Measurements from ENCODE around the gene PACSIN1. TPM values are rescaled to one million over a fixed set of nuclear protein-coding genes. Genes with fewer than 3 reads are reported as not detected.
A peak's percentile ranks its signal among the peaks of the same experiment; 100 is the strongest.

The PACSIN1 gene
- polyA plus RNA-seq, 1 donor from 2014 or later, result 3.1 TPM

- H3K79me2 ChIP-seq (replicated peaks; ENCODE audit: insufficient read depth, low read length), result no peaks in the 10 kb centered on the region
- H3K9ac ChIP-seq (ENCODE audit: low read length), result peak overlapping the region; percentile 77
- H3K4me2 ChIP-seq (ENCODE audit: low read length), result peak overlapping the region; percentile 77
- H3K9me2 ChIP-seq (ENCODE audit: insufficient read depth, low read length), result no peaks in the 10 kb centered on the region
- peak overlapping the region; percentile 62 for H2AFZ ChIP-seq (ENCODE audit: low read depth, low read length)
- peak overlapping the region; percentile 75 for H3K27ac ChIP-seq (ENCODE audit: low read length)
- H3K4me3 ChIP-seq (ENCODE audit: low read length), result peak overlapping the region; percentile 67
- H3K36me3 ChIP-seq (ENCODE audit: insufficient read depth, low read length), result no peaks in the 10 kb centered on the region
- no peaks in the 10 kb centered on the region for H4K20me1 ChIP-seq (ENCODE audit: insufficient read depth)
- TF ChIP-seq REST (IDR thresholded peaks at IDR 0.05; ENCODE audit: borderline replicate concordance) (no peak), TAF1 (IDR thresholded peaks at IDR 0.05; ENCODE audit: low read depth) (no peak)
- no peaks in the 10 kb centered on the region for H3F3A ChIP-seq (ENCODE audit: insufficient read depth, low read length, poor library complexity, severe bottlenecking)
- H3K9me3 ChIP-seq (ENCODE audit: low read length), result no peaks in the 10 kb centered on the region
- H3K27me3 ChIP-seq (ENCODE audit: insufficient read depth, low read depth, low read length), result no peaks in the 10 kb centered on the region
Observed at GRCh38 chr6:34515473-34516387, 49.9 kb downstream of the PACSIN1 start.

- Histone ChIP-seq H3K9me2 (ENCODE audit: insufficient read depth, low read length) (no peaks in the 10 kb centered on the region), H3K27ac (ENCODE audit: low read length) (no peak overlapping the region), H3K9ac (ENCODE audit: low read length) (peak overlapping the region; percentile 77), H3K36me3 (ENCODE audit: insufficient read depth, low read length) (no peaks in the 10 kb centered on the region), H4K20me1 (ENCODE audit: insufficient read depth) (no peaks in the 10 kb centered on the region), H2AFZ (ENCODE audit: low read depth, low read length) (no peak overlapping the region), H3K4me3 (ENCODE audit: low read length) (no peak overlapping the region), H3K27me3 (ENCODE audit: insufficient read depth, low read depth, low read length) (no peaks in the 10 kb centered on the region), H3K9me3 (ENCODE audit: low read length) (no peaks in the 10 kb centered on the region), H3K4me2 (ENCODE audit: low read length) (no peak overlapping the region), H3K79me2 (replicated peaks; ENCODE audit: insufficient read depth, low read length) (no peaks in the 10 kb centered on the region), H3F3A (ENCODE audit: insufficient read depth, low read length, poor library complexity, severe bottlenecking) (no peaks in the 10 kb centered on the region)
- TF ChIP-seq POLR2AphosphoS5 (IDR thresholded peaks at IDR 0.05) (no peak), EP300 (conservative IDR thresholded peaks at IDR 0.05; ENCODE audit: poor library complexity, severe bottlenecking) (no peak), RAD21 (conservative IDR thresholded peaks at IDR 0.05) (no peak), CTCF (IDR thresholded peaks at IDR 0.05; ENCODE audit: poor library complexity, severe bottlenecking) (no peak), MXI1 (conservative IDR thresholded peaks at IDR 0.05; ENCODE audit: poor library complexity, severe bottlenecking) (no peak), REST (IDR thresholded peaks at IDR 0.05; ENCODE audit: borderline replicate concordance) (no peak), TAF1 (IDR thresholded peaks at IDR 0.05; ENCODE audit: low read depth) (no peak), SMC3 (conservative IDR thresholded peaks at IDR 0.05; ENCODE audit: poor library complexity) (no peak), EZH2 (IDR thresholded peaks at IDR 0.05; ENCODE audit: borderline replicate concordance, insufficient read depth, low read length, poor library complexity, severe bottlenecking) (no peak)
Observed at GRCh38 chr6:34516391-34517324, 50.8 kb downstream of the PACSIN1 start.
